CD4-positive, alpha-beta T cell treated with Interleukin-15 for 1 hour (primary cell): ENCODE data around the gene SMIM32.

Experiments
- DNase-seq: peaks from one replicate; pipeline ENCODE4 v3.0.0-alpha.2; 2020

Gene SMIM32

DNA sequence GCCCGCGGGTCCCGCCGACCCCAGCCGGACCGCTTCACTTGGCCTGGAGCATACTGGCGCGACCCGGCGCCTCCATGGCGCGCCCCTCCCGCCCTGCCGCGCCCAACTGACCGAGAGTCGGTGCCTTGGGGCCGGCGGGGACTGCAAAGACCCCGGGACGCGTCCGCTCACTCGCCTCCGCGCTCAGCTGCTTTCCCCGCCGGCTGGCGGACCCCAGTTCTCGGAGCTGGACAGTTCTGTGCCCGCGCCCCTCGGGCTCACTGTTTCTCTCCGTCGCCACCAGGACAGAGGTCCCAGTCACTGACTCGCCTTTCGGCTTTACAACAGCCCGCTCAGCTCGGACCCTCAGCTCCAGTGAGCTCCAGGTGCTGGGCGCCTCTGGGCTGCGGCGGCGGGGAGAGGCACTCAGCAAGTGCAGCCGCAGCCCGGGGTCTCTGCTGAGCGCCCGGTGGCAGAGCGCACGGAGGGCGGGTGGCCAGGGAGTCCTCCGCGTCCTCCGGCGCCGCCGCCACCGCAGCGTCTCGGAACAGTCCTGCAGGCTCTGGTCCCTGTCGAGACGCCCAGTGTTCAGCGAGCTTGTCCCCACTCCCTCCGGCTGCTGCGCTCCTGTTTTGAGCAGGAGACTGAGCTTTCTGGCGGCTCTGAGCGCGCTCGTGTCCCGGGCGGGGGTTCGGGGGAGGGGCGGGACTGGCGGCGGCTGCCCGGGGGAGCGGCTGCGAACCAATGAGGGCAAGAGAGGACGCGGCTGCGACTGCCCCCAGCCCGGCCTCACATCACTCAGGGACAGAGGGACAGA, at the start of gene SMIM32:
TSS of gene SMIM32 (minus strand) at position 637 of the 796 bp plus-strand sequence. CDS start 638 bp downstream, outside the sequence.
- DNase-seq: no peak

DNA sequence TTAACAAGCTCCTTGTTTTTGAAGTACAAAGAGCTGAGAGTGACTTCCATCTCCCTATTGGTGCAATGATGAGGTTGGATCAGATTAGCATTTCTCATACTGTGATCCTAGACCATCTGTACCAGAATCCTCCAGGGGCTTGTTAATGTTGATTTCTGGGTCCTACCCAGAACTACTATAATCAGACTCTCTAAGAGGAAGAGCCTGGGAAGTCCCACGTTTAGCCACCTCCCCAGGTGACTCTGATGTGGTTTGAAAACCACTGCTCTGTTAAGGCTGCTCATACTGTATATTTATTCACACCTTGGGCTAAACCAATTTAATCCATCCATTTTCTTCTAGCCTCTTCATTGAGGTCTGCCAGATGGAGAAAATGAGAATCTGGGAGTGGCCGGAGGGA, 49.6 kb upstream of the SMIM32 start:
- DNase-seq: no peak

DNA sequence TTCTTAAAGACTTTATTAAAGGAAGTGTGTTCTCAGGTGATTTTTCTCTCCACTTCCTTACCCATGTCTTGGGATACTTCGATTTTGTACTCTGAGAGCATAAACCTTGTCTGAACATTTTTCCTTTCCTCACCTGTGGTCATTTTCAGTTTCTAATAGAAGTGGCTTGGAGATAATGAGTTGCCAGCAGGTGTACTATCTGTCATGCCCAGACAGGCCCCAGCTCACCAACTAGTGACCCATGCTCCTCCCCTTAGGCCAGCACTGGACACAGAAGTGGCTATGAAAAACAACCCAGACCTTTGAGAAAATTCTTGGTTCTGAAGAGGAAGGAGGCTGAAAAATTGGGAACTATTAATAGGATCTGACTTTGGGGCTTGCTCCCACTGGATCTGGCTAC, 49.2 kb upstream of the SMIM32 start:
- DNase-seq: no peak

DNA sequence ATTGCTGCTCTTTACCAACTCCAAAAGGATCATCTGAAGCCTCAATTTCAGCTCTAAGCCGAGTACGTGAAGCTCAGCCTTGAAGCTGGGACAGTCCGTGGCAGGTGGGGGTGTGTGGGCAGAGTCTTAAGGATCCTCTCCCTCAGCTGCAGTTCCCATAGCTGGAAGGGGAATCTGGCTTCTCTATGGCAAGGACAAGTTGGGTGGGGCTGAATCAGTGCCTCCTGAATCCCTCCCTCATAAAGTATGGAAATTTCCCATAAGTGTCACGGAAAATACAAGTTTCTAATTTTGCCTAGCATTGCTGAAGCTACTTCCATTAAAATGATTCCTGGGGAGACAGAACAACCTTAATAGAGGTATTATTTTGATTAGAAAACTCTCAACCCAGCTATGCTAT, 47.9 kb upstream of the SMIM32 start:
- DNase-seq: no peak

DNA sequence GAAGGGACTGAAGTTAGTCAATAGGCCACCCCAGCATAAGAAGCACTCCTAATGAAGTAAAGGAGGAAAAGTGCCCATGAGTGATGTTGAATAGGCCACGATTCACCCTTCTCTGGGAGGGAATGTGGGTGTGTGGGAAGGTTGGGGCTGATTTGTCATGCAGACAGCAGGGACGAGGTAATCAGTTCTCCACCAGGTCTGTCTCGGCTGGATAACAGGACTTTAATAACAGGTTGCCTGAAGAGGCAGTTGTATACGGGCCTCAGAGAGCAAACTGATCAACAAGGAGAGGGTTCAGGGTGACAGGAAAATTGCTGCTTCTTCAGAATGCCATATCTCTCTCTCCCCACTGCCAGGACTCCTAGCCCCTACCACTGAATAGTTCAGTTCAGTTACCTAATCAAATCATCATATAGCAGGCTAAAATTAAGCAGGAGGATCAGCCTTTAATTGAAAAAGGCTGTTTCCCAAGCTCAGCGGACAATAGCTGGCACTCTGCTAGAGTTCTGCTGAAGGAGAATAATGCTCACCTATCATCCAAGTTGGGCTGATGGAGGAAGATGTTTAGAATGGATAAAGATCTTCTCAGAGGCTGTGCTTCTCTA, 43.6 kb upstream of the SMIM32 start:
- DNase-seq: no peak

DNA sequence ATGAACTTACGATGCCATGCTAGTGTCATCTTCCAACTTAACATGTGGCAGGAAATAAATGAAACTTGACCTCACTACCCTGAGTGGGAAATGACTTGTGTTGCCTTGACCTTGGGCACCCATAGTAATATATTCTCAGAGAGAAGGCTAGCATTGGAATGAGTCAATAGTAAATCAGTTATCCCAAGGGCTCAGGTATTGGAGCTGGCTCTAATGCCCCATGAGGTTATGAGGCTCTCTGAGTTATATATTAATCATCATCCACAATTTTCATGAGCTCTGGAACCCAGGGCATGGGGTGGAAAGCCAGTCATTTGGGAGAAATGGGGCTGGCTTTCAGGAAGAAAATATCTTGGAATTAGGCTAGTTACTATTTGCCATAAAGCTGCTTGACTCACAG, 42.4 kb upstream of the SMIM32 start:
- no peak for DNase-seq

DNA sequence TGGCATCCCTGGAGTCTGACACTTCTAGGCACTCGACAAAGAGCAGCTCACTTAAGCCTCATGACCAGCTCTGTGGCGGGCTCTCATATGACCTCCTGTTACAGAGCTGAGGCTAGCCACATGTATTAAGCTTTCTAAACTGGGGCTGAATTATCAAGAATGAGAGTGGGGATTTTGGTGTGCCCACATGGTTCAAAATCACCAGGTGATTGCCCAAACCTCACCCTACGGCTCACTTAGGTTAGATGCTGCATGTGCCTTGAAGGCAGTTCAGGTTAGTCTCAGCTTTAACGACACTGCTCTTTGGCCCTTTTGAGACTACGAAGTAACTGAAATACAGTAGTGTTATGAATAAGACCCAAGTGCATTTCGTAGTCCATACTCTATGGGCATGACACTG, 39.4 kb upstream of the SMIM32 start:
- no peak for DNase-seq

DNA sequence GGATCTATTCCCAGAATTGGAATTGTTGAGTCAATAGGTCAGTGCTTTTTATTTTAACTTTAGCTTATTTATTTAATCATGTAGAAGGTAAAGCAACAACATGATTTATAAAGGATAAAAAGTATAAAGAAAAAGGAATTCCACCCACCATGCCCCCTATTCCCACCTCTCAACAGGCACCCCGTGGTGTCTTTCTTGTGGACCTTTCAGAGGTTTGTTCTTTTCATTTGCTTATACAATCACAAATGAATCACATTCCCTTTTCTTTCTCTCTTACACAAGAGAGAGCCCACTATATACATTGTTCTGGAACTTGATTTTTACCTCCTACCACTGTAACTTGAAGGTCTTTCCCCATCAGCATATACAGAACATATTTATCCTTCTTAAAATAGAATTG, 37.2 kb upstream of the SMIM32 start:
- no peak for DNase-seq

DNA sequence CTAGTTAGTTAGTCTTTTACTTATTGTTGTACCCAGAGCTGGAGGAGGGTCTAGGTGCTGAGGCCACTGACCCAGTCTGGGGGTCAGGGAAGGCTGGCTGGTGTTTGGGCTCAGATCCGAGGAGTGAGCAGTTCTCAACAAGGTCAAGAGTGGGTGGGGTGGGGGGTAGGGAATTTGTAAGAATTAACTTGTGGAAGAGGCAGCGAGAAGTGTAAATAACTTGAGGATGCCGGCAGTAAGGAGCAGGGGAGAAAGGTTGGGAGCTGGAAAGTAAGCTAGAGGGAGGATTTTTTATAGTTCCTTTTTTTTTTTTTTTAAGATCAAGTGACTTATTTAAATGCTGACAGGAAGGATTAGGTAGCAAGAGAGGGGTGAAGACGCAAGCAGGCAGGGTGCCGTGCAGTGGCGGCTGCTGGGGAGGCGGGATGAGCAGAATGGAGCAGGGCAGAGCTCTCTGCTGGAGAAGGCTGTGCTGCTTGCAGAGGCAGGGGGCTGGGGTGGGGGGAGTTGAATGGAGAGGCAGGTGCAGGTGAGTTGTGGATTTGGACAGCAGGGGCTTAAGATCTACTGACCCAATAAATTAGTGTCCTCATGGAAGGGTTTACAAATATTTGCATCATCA, 35.3 kb upstream of the SMIM32 start:
- no peak for DNase-seq

DNA sequence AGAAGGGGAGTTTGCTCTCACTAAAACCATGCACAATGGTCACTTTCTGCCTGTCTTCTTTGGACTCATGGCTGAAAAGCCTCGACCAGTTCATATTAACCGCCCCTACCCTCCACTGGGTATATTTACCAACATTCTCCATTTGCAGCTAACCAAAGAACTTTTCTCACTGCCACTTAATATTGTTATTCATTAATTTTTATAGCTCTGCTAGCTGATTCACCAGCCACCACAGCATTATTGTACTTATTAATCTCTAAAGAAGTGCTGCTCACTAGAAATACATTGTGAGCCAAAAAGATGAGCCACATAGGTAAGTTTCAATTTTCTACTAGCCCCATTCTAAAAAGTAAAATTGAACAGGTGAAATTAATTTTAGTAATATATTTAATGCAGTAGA, 33.4 kb upstream of the SMIM32 start:
- no peak for DNase-seq

DNA sequence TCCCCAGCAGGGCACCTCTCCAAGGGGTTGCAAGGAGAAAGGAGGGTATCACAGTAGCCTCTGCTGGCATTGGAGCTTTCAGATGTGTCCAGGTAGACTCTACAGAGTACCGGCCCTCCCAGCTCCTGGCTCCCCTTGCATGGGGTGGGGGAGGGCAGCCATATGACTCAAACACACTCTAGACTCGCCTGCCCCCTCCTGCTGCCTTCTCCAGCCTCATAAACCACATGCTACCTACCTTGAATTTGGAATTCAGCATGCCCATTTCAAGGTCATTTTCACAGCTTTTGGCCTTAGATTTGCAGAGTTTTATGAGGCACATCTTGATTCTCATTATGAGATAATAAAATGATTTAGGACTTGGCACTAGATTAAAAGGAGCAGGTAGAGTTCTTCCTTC, 32.8 kb upstream of the SMIM32 start:
- no peak for DNase-seq

DNA sequence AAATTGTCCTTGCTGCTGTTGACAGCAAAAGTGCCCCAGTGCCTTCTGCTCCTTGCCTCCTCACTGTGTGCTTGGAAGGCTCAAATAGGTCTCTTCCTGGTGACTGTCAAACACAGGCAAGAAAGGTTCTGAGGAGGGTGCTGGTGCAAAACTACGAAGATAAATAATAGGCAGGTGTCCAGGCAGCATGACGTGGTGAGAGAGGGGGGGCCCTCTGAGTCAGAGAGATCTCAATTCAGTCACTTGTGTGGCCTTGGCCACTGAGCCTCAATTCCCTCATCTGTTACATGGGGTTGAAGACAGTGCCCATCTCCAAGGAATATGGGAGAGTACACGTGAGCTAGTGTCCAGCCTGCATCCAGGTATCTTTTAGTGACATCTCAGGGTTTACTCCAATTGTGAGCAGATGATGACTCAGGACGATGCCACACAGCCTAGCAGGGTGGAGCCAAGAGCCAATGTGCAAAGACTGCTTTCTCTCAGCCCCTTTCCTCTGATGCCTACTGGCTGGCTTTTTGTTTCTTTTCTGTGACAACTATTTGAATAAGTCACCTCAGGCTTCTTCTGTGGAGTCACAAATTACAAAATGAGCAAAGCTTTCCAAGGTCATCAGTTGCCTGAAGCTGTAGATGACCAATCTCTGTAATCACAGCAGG, 29.7 kb upstream of the SMIM32 start:
- DNase-seq: no peak

DNA sequence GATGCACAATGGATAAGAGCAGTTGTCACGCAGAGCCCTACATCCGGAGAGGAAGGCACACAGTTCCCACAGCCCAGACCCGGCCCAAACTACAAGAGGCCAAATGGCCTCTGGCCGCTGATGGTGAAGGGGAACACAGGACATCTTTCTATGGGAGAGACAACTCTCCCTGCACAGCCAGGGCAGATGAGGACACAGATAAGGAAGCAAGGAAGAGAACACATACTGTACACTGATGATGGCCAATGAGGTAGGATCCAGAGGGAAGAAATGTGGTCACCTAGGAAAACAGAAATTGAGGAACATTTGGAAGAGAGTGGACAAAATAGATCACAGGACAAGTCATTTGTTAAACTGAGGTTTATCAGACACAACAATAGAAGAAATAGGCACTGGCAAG, 28.4 kb upstream of the SMIM32 start:
- DNase-seq: no peak

DNA sequence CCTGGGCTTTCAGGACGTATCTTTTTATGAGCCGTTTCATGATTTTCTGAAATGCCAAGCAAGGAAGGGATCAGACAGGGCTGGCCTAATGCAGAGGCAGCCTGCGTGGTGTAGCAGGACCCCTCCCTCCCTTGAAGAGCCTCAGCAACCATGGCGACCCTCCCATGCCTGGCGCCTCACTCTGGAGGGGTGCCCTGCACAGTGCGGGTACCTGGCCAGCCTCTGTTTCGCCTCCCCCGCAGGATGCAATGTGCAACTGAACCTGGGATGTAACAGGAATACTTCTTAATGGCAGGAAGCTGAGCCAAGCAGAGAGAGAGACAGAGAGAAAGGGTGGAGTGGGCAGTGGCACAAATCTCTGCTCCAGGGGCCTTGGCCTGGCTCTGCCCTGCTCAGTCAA, 23.3 kb upstream of the SMIM32 start:
- no peak for DNase-seq

DNA sequence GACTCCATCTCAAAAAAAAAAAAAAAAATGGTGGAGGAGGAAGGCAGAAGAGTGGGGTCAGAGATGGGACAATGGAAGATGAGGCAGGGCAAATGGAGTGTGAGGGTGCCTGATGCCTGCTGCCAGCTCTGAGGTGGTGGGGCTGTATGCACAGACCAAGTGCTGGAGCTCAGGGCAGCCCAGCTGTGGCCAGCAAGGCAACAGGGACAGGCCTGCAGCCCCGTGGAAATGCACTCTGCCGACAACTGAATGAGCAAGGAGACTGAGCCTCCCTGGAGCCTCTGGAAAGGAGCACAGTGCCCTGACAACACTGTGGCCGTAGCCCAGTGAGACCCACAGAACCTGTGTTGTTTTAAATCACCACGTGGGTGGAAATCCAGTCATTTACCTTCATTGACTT, 22.9 kb upstream of the SMIM32 start:
- no peak for DNase-seq

DNA sequence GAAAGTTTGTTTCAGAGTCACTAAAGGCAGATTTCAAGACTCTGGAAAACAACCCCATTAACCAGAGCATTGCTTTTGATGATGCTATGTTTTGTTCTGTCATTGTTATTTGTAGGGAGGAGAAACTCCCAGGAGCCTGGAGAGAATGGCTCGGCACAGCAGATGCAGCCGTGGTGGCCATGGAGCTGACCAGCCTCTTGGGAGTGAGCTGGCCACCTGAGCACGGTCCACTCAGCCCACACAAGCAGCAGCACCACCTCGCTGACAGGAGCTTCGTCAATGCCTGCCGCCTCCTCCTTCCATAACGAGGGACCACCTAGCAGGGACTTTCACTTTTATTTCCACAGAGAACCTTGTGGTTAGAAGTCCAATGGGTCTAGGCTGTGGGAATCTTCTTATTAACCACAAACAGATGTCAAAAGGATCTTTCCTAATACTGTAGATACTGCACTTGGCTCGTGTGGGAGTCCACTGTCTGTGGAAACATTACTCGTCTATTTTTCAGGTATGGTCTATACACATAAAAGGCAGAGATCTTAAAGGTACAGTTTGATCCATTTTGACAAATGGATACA, 21.0 kb upstream of the SMIM32 start:
- DNase-seq: no peak

DNA sequence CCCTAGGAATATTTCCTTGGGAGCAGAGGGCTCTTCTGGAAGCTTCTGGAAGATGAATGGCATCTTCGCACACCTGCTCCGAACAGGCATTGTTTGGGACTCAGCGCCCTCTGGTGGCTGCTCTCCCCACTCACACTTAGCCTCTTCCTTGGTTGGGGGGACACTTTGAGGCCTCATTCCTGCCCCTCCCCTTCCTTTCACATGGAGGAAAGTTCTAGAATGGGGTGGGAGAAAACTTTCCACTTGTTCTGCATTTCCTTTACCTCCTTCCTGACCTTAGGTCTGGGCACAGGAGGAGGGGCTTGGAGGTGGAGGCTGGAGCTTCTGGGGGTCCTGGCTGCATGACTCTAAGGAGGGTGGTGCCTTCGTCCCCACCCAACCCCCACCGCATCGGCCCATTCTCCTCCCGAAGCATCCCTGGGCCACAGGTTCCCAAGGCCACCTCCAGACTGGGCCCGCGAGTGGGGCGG, 19.3 kb upstream of the SMIM32 start:
- no peak for DNase-seq

DNA sequence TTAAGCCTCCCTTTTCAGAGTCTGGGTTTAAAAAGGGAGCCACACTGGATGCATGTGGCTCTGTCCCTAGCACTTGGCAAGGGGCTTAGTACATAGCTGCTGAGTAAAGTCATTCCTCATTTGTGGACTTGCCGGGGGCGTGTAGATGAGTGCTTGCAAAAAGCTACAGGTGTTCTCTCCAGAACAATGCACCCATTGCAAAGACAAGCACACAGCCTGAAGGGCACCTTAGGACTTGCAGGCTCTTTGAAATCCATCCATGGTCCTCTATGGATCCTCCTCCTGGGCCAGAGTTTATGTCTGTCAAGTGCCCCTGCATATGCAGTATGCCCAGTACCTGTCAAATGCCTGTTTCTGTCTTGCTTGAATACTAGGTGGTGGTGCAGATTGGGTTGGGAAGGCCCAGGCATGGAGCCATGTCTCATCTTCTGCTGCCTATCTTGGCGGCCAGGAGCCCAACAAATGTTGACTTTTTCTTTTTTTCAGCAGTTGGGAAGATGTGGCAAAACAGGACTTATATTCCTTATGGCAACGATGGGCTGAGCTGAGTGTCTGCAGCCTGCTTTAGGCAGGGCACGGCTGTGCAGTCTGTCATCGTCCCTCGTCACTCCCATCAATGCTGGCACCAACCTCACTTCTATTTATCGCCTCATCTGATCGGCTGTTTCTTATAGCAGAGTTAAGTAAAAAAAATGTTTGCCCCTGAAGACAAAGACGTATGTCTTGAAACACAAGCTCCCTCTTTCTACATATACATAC, 18.5 kb upstream of the SMIM32 start:
- DNase-seq: no peak

DNA sequence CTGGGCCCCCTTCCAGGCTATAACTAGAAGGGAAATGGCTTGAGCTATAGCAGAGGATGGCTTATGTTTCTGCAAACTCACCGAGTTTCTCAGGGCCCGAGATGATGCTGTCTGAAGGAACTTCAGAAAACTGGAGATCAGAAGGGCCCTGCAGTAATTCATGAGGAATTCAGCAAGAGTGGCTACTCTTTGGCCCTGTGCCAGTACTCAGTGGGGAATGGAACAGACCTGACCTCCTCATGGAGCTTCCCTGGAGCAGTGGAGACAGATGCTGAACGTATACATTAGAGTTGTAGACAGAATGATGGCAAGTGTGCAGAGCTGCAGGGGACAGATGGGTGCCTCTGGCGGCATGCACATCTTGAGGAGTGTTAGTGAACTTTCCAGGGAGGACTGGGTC, 17.3 kb upstream of the SMIM32 start:
- no peak for DNase-seq

DNA sequence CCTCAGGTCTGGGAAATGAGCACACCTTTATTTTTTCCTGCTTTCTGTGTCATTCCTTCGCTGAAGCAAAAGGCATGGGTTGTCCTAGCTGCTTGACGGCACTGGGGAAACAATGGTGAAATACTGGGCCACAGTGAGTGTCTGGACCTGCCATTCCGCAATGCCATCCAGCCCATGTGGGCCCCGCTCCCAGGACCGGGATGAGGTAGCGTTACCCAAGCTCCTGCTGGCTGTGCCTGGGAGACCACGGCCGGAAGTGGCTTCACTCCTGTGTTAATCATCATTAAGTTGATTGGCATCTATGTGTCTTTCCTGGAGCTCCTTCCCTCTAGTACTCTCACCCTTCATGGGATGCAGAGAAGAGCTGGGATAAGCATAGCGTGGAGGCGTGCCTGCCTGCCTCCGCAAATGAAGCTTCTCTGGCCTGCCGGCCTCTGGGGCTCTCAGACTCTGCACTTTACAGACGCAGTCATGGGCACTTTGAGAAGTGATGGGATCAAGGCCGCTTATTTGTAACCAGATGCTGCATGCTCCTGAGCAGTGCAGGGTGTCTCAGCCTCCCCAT, 16.5 kb upstream of the SMIM32 start:
- no peak for DNase-seq

DNA sequence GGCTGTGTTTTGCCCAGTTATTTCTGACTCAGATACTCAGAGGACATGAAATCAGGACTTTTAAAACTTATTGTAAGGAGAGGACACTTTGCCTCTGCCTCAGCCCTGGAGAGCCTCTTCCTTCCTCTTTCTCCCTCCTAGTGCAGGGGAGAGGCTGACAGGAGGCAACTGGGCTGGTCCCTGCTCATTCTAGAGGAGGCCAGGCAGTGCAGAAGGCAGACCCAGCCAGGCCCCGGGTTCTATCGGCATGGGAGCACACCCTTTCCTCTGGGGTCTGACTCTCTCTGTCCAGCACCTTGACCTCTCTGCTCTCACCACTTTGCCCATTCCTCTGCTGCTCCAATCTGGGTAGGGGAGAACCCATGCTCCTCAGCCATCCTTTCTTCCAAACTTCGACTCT, 16.0 kb upstream of the SMIM32 start:
- no peak for DNase-seq

DNA sequence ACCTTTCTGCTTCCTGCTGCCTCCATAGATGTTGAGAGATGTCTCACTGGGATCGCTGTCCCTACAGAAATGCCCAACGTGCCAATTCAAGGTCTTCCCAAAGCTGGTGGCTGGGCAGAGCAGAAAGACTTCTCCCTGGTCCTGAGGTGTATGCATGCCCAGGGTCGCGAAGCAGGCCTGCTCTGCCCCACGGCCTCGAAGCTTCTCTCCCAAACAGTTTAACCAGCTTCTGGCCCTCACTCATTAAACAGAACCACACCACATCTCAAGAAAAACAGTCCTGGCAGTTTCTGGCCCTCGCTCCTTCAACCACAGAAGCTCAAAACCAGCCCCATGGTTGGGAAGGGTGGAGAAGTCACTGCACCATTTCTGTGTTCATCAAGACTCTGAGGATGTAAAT, 14.7 kb upstream of the SMIM32 start:
- no peak for DNase-seq
